Neural progenitor cell (in vitro differentiated cells): ENCODE measurements around the gene ETAA1.

Source experiments
- CTCF ChIP-seq: fragments of 200-600 bp; sonication (generic); IDR thresholded peaks from 2 replicates; pipeline ENCODE4 v1.5.1; 2017; ENCODE audit warnings: antibody characterized with exemption, mild to moderate bottlenecking
- EZH2 ChIP-seq: fragments of 200-600 bp; sonication (generic); IDR thresholded peaks from 2 replicates; pipeline ENCODE4 v1.6.1; 2017; ENCODE audit warnings: antibody characterized with exemption, mild to moderate bottlenecking, moderate library complexity

- TF ChIP-seq CTCF, result no peak
- TF ChIP-seq EZH2, result no peak
These were observed 60.6 kb downstream of the ETAA1 start for GRCh38 chr2:67457699-67458098.
